T-helper 17 cell (primary cell): ENCODE measurements around the gene SHANK1. TPM values are rescaled to one million over a fixed set of nuclear protein-coding genes. Genes with fewer than 3 reads are reported as not detected.
"Not testable (repeated sequence)": the region's sequence is repeated elsewhere in the genome, so short reads cannot be mapped to it uniquely, and the experiment has no call there.

Source experiments
- ATAC-seq: fragments of 150-1000 bp; cut with Tn5 transposase; 2 replicates; pipeline ENCODE4 v1.10.0; 2021; ENCODE audit warnings: mild to moderate bottlenecking, moderate library complexity
- DNase-seq, 3 donors: peaks; one replicate each; pipeline versions ENCODE4 v3.0.0 to v3.0.0-alpha.2; 2020 to 2021
- H3K9me3 ChIP-seq: one replicate; pipeline ENCODE4 v1.7.0; 2013; ENCODE audit warnings: low read length, mild to moderate bottlenecking; ENCODE audit not compliant: control insufficient read depth, poor library complexity, severe bottlenecking
- H3K27ac Mint-ChIP-seq: one replicate; pipeline ENCODE4 v1.8.0; 2022; ENCODE audit warnings: mild to moderate bottlenecking, moderate library complexity, mixed read lengths
- H3K27me3 Mint-ChIP-seq: one replicate; pipeline ENCODE4 v1.8.0; 2022; ENCODE audit warnings: mixed read lengths
- H3K36me3 Mint-ChIP-seq: one replicate; pipeline ENCODE4 v1.8.0; 2022; ENCODE audit warnings: low read depth, mixed read lengths
- H3K4me1 Mint-ChIP-seq: one replicate; pipeline ENCODE4 v1.8.0; 2022; ENCODE audit warnings: mild to moderate bottlenecking, mixed read lengths
- H3K4me3 Mint-ChIP-seq: one replicate; pipeline ENCODE4 v1.8.0; 2022; ENCODE audit warnings: mild to moderate bottlenecking, moderate library complexity, mixed read lengths
- total RNA-seq, 4 donors: library from RNA in 2 of 4; stranded (reverse) in 2 of 4; gene quantifications; one replicate each; pipeline ENCODE4 v1.2.3 and lab custom pipeline; 2022 to 2026

SHANK1 gene
- total RNA-seq, 2 donors from 2014 or later, result not detected

DNA sequence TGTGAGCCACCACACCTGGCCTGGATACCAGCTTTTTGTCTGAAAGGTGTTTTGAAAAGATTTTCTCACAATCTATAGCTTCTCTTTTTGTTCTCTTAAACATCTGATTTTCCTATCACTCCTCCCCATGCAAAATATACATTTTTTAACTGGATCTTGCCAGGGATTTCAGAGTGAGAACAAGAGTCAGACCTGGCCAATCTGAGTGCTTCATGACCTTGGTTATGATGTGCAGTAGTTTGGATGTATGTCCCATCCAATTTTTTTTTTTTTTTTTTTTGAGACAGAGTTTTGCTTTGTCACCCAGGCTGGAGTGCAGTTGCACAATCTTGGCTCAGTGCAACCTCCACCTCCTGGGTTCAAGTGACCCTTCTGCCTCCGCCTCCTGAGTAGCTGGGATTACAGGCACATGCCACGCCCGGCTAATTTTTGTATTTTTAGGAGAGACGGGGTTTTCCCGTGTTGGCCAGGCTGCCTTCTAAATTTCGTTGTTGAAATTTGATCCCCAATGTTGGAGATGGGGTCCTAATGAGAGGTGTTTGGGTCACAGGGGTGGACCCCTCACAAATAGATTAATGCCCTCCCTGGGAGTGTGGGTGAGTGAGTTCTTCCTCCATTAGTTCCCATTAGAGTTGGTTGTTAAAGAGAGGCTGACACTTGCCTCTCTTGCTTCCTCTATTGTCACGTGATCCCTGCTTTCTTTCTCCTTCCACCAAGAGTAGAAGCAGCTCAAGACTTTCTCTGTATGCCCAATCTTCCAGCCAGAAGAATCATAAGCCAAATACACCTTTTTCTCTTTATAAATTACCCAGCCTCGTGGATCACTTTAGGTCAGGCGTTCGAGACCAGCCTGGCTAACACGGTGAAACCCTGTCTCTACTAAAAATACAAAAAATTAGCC, 106.8 kb downstream of the SHANK1 start:
- not testable (repeated sequence) for H3K4me1 Mint-ChIP-seq, H3K36me3 Mint-ChIP-seq, H3K4me3 Mint-ChIP-seq, H3K9me3 ChIP-seq, ATAC-seq, H3K27me3 Mint-ChIP-seq, H3K27ac Mint-ChIP-seq, DNase-seq

Other genes with a start within 250 kb of the SHANK1 start
- gene EMC10, start 243.3 kb downstream of the SHANK1 start, total RNA-seq, result 10 to 100 TPM; 76.6 to 78.5 TPM
- gene GARIN5A, start 243.0 kb downstream of the SHANK1 start, total RNA-seq, result under 1 TPM in 1 of 2 donors, not detected in 1; 0.22 TPM
- gene JOSD2, start 208.6 kb downstream of the SHANK1 start, total RNA-seq, result 10 to 100 TPM; 14.9 to 18.0 TPM
- gene ASPDH, start 205.9 kb downstream of the SHANK1 start, total RNA-seq, result not detected
- gene LRRC4B, start 151.4 kb downstream of the SHANK1 start, total RNA-seq, result not detected
- not detected for gene SYT3, start 79.9 kb downstream of the SHANK1 start, total RNA-seq
- gene C19orf81, start 70.4 kb downstream of the SHANK1 start, total RNA-seq, result not detected
- gene CLEC11A, start 3.6 kb upstream of the SHANK1 start, total RNA-seq, result under 1 TPM in 1 of 2 donors, not detected in 1; 0.39 TPM
- gene GPR32, start 50.7 kb upstream of the SHANK1 start, total RNA-seq, result not detected
- not detected for gene ACP4, start 70.6 kb upstream of the SHANK1 start, total RNA-seq
- gene KLK1, start 104.0 kb upstream of the SHANK1 start, total RNA-seq, result not detected
- not detected for gene KLK15, start 113.8 kb upstream of the SHANK1 start, total RNA-seq
- gene KLK3, start 135.1 kb upstream of the SHANK1 start, total RNA-seq, result not detected
- gene KLK2, start 153.6 kb upstream of the SHANK1 start, total RNA-seq, result not detected
- gene KLK4, start 191.6 kb upstream of the SHANK1 start, total RNA-seq, result not detected
- not detected for gene KLK5, start 233.2 kb upstream of the SHANK1 start, total RNA-seq
- gene KLK6, start 249.8 kb upstream of the SHANK1 start, total RNA-seq, result not detected